IMR-90 (cell line): ENCODE results near the gene PDK3. TPM values are rescaled to one million over a fixed set of nuclear protein-coding genes. Genes with fewer than 3 reads are reported as not detected.

Experiments used
- ATAC-seq: fragments of 200-7000 bp; cut with Tn5 transposase; 2 replicates; pipeline ENCODE4 v1.9.1; 2020; ENCODE audit warnings: low read depth, mild to moderate bottlenecking, moderate library complexity
- BruUV-seq: library from RNA; stranded (reverse); fragments of 400-500 nt; replicated peaks from 2 replicates; lab custom pipeline; 2021; lab: Mats Ljungman, UMichigan
- CTCF ChIA-PET: fragments of 300-600 bp; formaldehyde crosslinking; extraction: SDS; loops from one replicate; lab custom pipeline; 2021; ENCODE audit warnings: antibody characterized with exemption; lab: Yijun Ruan, JAX
- POLR2A ChIA-PET: fragments of 300-600 bp; sonication (Branson Sonifier 250); formaldehyde crosslinking; loops from one replicate; lab custom pipeline; 2022; ENCODE audit warnings: antibody characterized with exemption; ENCODE audit not compliant: unreplicated experiment; lab: Charles Lee
- DNase-seq: peaks from one replicate; pipeline ENCODE4 v3.0.0; 2013
- H2AFZ ChIP-seq: replicated peaks from 2 replicates; pipeline ENCODE3; 2013; ENCODE audit warnings: low read length, mild to moderate bottlenecking; ENCODE audit not compliant: poor library complexity
- H2AK5ac ChIP-seq: 2 replicates; pipeline ENCODE4 v1.6.1; 2013; ENCODE audit warnings: low read depth, low read length, inconsistent platforms
- H2AK9ac ChIP-seq: replicated peaks from 2 replicates; pipeline ENCODE3; 2013; ENCODE audit warnings: mild to moderate bottlenecking, low read depth, low read length, moderate library complexity; ENCODE audit not compliant: poor library complexity
- H2BK120ac ChIP-seq: 2 replicates; pipeline ENCODE4 v1.6.1; 2013; ENCODE audit warnings: low read depth, low read length, inconsistent platforms
- H2BK15ac ChIP-seq: 3 replicates; pipeline ENCODE4 v1.6.1; 2013; ENCODE audit warnings: low read depth, low read length, inconsistent platforms
- H2BK20ac ChIP-seq: 2 replicates; pipeline ENCODE4 v1.6.1; 2013; ENCODE audit warnings: low read depth, mild to moderate bottlenecking, inconsistent platforms, low read length, moderate library complexity
- H2BK5ac ChIP-seq: 2 replicates; pipeline ENCODE4 v1.6.1; 2013; ENCODE audit warnings: mild to moderate bottlenecking, low read depth, low read length, inconsistent platforms; ENCODE audit not compliant: poor library complexity, severe bottlenecking
- H3K14ac ChIP-seq: replicated peaks from 2 replicates; pipeline ENCODE4 v1.6.1; 2013; ENCODE audit warnings: low read depth, low read length, inconsistent platforms
- H3K18ac ChIP-seq: 2 replicates; pipeline ENCODE4 v1.6.1; 2013; ENCODE audit warnings: low read depth, low read length, control low read depth
- H3K23ac ChIP-seq: 2 replicates; pipeline ENCODE4 v1.6.1; 2013; ENCODE audit warnings: low read depth, low read length, inconsistent platforms
- H3K27ac ChIP-seq: 2 replicates; pipeline ENCODE4 v1.5.1; 2013; ENCODE audit warnings: mild to moderate bottlenecking, control low read depth, low read length; ENCODE audit not compliant: insufficient read depth
- H3K27me3 ChIP-seq: 2 replicates; pipeline ENCODE4 v1.6.1; 2013; ENCODE audit warnings: low read length; ENCODE audit not compliant: control insufficient read depth, insufficient read depth
- H3K36me3 ChIP-seq: 2 replicates; pipeline ENCODE4 v1.6.1; 2013; ENCODE audit warnings: low read length, mixed read lengths; ENCODE audit not compliant: control insufficient read depth, insufficient read depth
- H3K4ac ChIP-seq: 2 replicates; pipeline ENCODE4 v1.6.1; 2013; ENCODE audit warnings: low read depth, low read length, inconsistent platforms
- H3K4me1 ChIP-seq: 2 replicates; pipeline ENCODE4 v1.6.1; 2013; ENCODE audit warnings: low read length, mixed read lengths; ENCODE audit not compliant: control insufficient read depth, insufficient read depth
- H3K4me2 ChIP-seq: 2 replicates; pipeline ENCODE4 v1.6.1; 2013; ENCODE audit warnings: low read depth, mild to moderate bottlenecking, control low read depth, low read length, moderate library complexity
- H3K4me3 ChIP-seq: 2 replicates; pipeline ENCODE4 v1.5.1; 2013; ENCODE audit warnings: low read depth, mild to moderate bottlenecking, control low read depth, low read length, moderate library complexity; ENCODE audit not compliant: insufficient read depth
- H3K56ac ChIP-seq: 2 replicates; pipeline ENCODE4 v1.6.1; 2013; ENCODE audit warnings: low read length, inconsistent platforms; ENCODE audit not compliant: insufficient read depth; ENCODE audit errors: extremely low read depth
- H3K79me1 ChIP-seq, 2 experiments: 2 replicates each; pipeline ENCODE4 v1.6.1; 2013; ENCODE audit warnings: low read length in 2 of 2, inconsistent platforms in 1 of 2, low read depth in 1 of 2
- H3K9ac ChIP-seq: 2 replicates; pipeline ENCODE4 v1.6.1; 2013; ENCODE audit warnings: low read depth, low read length, control low read depth
- H3K9me1 ChIP-seq: 2 replicates; pipeline ENCODE4 v1.6.1; 2013; ENCODE audit warnings: low read length, inconsistent platforms; ENCODE audit not compliant: insufficient read depth
- H3K9me3 ChIP-seq: 2 replicates; pipeline ENCODE4 v1.6.1; 2013; ENCODE audit warnings: low read length; ENCODE audit not compliant: control insufficient read depth, insufficient read depth
- H4K20me1 ChIP-seq: 2 replicates; pipeline ENCODE4 v1.6.1; 2013; ENCODE audit warnings: low read length, inconsistent platforms; ENCODE audit not compliant: insufficient read depth
- H4K5ac ChIP-seq: 2 replicates; pipeline ENCODE4 v1.6.1; 2013; ENCODE audit warnings: mild to moderate bottlenecking, low read depth, low read length, control low read depth
- H4K8ac ChIP-seq, 2 experiments: 2 replicates each; pipeline ENCODE4 v1.6.1; 2013; ENCODE audit warnings: low read depth in 2 of 2, low read length in 2 of 2, control low read depth in 1 of 2, inconsistent platforms in 1 of 2
- H4K91ac ChIP-seq: 2 replicates; pipeline ENCODE4 v1.6.1; 2013; ENCODE audit warnings: low read depth, low read length, inconsistent platforms; ENCODE audit not compliant: insufficient read depth
- BHLHE40 ChIP-seq: fragments of 150-350 bp; IDR thresholded peaks from 2 replicates; pipeline ENCODE4 v1.6.1; 2016; ENCODE audit warnings: mild to moderate bottlenecking, low read depth, low read length
- CEBPB ChIP-seq: IDR thresholded peaks from 2 replicates; pipeline ENCODE4 v1.6.1; 2012; ENCODE audit warnings: low read depth, low read length, improper control_type of control experiment
- CHD1 ChIP-seq: IDR thresholded peaks from 2 replicates; pipeline ENCODE4 v1.6.1; 2012; ENCODE audit warnings: low read depth, low read length, improper control_type of control experiment
- FOS ChIP-seq: fragments of 150-350 bp; IDR thresholded peaks from 2 replicates; pipeline ENCODE4 v1.6.1; 2016; ENCODE audit warnings: low read depth, low read length
- MAFK ChIP-seq: IDR thresholded peaks from 2 replicates; pipeline ENCODE4 v1.6.1; 2012; ENCODE audit warnings: low read depth, low read length, improper control_type of control experiment
- MAZ ChIP-seq: IDR thresholded peaks from 2 replicates; pipeline ENCODE4 v1.6.1; 2012; ENCODE audit warnings: low read depth, mild to moderate bottlenecking, low read length, improper control_type of control experiment, moderate library complexity, borderline replicate concordance
- MXI1 ChIP-seq: IDR thresholded peaks from 2 replicates; pipeline ENCODE4 v1.6.1; 2012; ENCODE audit warnings: low read depth, mild to moderate bottlenecking, low read length, moderate library complexity, borderline replicate concordance
- NFE2L2 ChIP-seq: fragments of 150-350 bp; IDR thresholded peaks from 2 replicates; pipeline ENCODE4 v1.6.1; 2016; ENCODE audit warnings: low read depth, mild to moderate bottlenecking, low read length
- POLR2A ChIP-seq: IDR thresholded peaks from 2 replicates; pipeline ENCODE4 v1.6.1; 2012; ENCODE audit warnings: mild to moderate bottlenecking, low read depth, low read length
- RAD21 ChIP-seq: IDR thresholded peaks from 2 replicates; pipeline ENCODE4 v1.6.1; 2012; ENCODE audit warnings: low read length, improper control_type of control experiment
- RCOR1 ChIP-seq: IDR thresholded peaks from 2 replicates; pipeline ENCODE4 v1.6.1; 2012; ENCODE audit warnings: mild to moderate bottlenecking, low read length, improper control_type of control experiment; ENCODE audit not compliant: insufficient replicate concordance
- RFX5 ChIP-seq: IDR thresholded peaks from 2 replicates; pipeline ENCODE4 v1.8.0; 2012; ENCODE audit warnings: low read depth, mild to moderate bottlenecking, low read length, moderate library complexity
- SMC3 ChIP-seq: fragments of 150-350 bp; IDR thresholded peaks from 2 replicates; pipeline ENCODE4 v1.6.1; 2016; ENCODE audit warnings: low read depth, mild to moderate bottlenecking, antibody characterized with exemption, low read length, moderate library complexity
- WGBS, 2 experiments: methylation state at CpG; one replicate each; pipeline versions ENCODE4 v1.1.5 to v1.1.7; 2013; ENCODE audit warnings: missing lambda C conversion rate in 2 of 2; ENCODE audit not compliant: insufficient read length in 1 of 2; ENCODE audit errors: extremely low coverage in 2 of 2; 5-methylcytosine and 5-hydroxymethylcytosine counted together
- dilution Hi-C: fragments of 300-500 bp; cut with HindIII; formaldehyde crosslinking; loops from one replicate; pipeline ENCODE4 v1.14.3; 2018; ENCODE audit warnings: low sequenced_read_pairs; ENCODE audit not compliant: unreplicated experiment
- in situ Hi-C: fragments of 300-500 bp; cut with MboI; formaldehyde crosslinking; loops from 3 replicates; pipeline ENCODE4 v1.14.3; 2019; ENCODE audit warnings: low sequenced_read_pairs, inconsistent platforms, mixed read lengths
- intact Hi-C: fragments of 100-400 bp; cut with micrococcal nuclease; formaldehyde crosslinking; loops from 2 replicates; pipeline ENCODE4 v1.10.0; 2022
- polyA plus RNA-seq, 3 experiments: library from polyadenylated mRNA; depleted of rRNA; stranded (reverse); fragments of >200 nt; gene quantifications; 2 replicates each; pipeline ENCODE4 v1.2.3, GENCODE V29; 2012; ENCODE audit warnings: low replicate concordance in 1 of 3
- total RNA-seq: library from RNA; depleted of rRNA; stranded (reverse); fragments of >200 nt; gene quantifications from 2 replicates; pipeline ENCODE4 v1.2.3, GENCODE V29; 2012
- TF ChIP-seq, protein P1 (sequence below): conservative IDR thresholded peaks from 2 replicates; pipeline ENCODE4 v1.5.1; 2012; ENCODE audit warnings: mild to moderate bottlenecking, low read depth, low read length, improper control_type of control experiment
- TF ChIP-seq, protein P2 (sequence below): fragments of 150-350 bp; IDR thresholded peaks from 2 replicates; pipeline ENCODE4 v1.6.1; 2016; ENCODE audit warnings: low read depth, mild to moderate bottlenecking, low read length, moderate library complexity, borderline replicate concordance
- TF ChIP-seq, protein P3 (sequence below): fragments of 150-350 bp; IDR thresholded peaks from 2 replicates; pipeline ENCODE4 v1.6.1; 2017; ENCODE audit warnings: mild to moderate bottlenecking, antibody characterized with exemption, low read length, low read depth

The PDK3 gene
- total and polyA plus RNA-seq, 2 of the 4 experiments (the other 2 are of a cell fraction) = 2.3 to 4.8 TPM

DNA sequence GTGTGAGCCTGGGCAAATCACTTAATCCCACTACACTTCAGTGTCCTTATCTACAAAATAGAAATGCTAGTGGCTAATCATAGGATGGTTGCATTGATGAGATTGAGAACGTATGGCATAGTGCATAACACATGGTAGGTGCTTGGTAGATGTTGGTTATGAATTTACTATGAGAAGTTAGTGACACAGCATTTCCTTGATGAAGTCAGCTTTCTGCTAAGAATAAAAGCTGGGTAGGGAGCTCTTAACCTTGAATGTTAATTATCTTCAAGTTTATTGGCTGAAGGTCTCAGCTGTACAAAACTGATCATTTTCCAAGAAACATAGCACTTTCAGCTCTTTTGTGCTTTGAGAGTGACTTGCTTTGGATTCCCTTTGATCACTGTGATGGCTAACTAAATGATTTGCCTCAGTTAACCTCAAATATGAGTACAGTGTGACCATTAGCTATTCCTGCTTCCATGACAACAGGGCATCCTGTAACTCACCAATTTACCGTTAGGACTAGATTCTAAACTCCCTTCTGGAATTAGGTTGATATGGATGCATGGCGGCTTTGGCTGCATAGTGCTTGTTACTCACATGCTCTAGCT lies 17.8 kb downstream of the PDK3 start:
- no peak overlapping the region for H2AK5ac ChIP-seq
- H4K5ac ChIP-seq = no peak overlapping the region
- H3K56ac ChIP-seq = no peak overlapping the region
- no peaks in the 10 kb centered on the region for H3K36me3 ChIP-seq
- no peak overlapping the region for H3K9ac ChIP-seq
- H4K20me1 ChIP-seq = no peaks in the 10 kb centered on the region
- TF ChIP-seq CHD1 = no peak
- TF ChIP-seq POLR2A = no peak
- TF ChIP-seq, protein P1, sequence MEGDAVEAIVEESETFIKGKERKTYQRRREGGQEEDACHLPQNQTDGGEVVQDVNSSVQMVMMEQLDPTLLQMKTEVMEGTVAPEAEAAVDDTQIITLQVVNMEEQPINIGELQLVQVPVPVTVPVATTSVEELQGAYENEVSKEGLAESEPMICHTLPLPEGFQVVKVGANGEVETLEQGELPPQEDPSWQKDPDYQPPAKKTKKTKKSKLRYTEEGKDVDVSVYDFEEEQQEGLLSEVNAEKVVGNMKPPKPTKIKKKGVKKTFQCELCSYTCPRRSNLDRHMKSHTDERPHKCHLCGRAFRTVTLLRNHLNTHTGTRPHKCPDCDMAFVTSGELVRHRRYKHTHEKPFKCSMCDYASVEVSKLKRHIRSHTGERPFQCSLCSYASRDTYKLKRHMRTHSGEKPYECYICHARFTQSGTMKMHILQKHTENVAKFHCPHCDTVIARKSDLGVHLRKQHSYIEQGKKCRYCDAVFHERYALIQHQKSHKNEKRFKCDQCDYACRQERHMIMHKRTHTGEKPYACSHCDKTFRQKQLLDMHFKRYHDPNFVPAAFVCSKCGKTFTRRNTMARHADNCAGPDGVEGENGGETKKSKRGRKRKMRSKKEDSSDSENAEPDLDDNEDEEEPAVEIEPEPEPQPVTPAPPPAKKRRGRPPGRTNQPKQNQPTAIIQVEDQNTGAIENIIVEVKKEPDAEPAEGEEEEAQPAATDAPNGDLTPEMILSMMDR = no peak
- no peak for TF ChIP-seq NFE2L2
- no peak for TF ChIP-seq RCOR1
- TF ChIP-seq BHLHE40 = no peak
- no peak for TF ChIP-seq MXI1
- TF ChIP-seq MAZ = no peak
- TF ChIP-seq MAFK = no peak
- TF ChIP-seq SMC3 = no peak
- no peak for TF ChIP-seq FOS
- TF ChIP-seq, protein P2, sequence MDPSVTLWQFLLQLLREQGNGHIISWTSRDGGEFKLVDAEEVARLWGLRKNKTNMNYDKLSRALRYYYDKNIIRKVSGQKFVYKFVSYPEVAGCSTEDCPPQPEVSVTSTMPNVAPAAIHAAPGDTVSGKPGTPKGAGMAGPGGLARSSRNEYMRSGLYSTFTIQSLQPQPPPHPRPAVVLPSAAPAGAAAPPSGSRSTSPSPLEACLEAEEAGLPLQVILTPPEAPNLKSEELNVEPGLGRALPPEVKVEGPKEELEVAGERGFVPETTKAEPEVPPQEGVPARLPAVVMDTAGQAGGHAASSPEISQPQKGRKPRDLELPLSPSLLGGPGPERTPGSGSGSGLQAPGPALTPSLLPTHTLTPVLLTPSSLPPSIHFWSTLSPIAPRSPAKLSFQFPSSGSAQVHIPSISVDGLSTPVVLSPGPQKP = no peak
- TF ChIP-seq RFX5 = no peak
- no peak for TF ChIP-seq RAD21
- no peak for TF ChIP-seq CEBPB
- TF ChIP-seq, protein P3, sequence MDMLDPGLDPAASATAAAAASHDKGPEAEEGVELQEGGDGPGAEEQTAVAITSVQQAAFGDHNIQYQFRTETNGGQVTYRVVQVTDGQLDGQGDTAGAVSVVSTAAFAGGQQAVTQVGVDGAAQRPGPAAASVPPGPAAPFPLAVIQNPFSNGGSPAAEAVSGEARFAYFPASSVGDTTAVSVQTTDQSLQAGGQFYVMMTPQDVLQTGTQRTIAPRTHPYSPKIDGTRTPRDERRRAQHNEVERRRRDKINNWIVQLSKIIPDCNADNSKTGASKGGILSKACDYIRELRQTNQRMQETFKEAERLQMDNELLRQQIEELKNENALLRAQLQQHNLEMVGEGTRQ = no peak
- CTCF ChIA-PET = no interaction called here
- no peak overlapping the region for H3K14ac ChIP-seq
- H2BK20ac ChIP-seq = no peak overlapping the region
- intact Hi-C loops (no loop called here), dilution Hi-C loops (no loop called here), in situ Hi-C loops (no loop called here)
- no peaks in the 10 kb centered on the region for H3K4me1 ChIP-seq
- BruUV-seq = no TSS peak
- H2BK15ac ChIP-seq = no peak overlapping the region
- H4K8ac ChIP-seq = no peak overlapping the region
- H3K27ac ChIP-seq = no peak overlapping the region
- H3K18ac ChIP-seq = no peak overlapping the region
- POLR2A ChIA-PET = no interaction called here
- no peaks in the 10 kb centered on the region for H3K27me3 ChIP-seq
- no peak overlapping the region for H3K4ac ChIP-seq
- H3K23ac ChIP-seq = no peak overlapping the region
- DNase-seq = no peak
- no peak overlapping the region for H4K91ac ChIP-seq
- H2AK9ac ChIP-seq = no peak overlapping the region
- H3K4me2 ChIP-seq = no peak overlapping the region
- no peak overlapping the region for H3K4me3 ChIP-seq
- no peak for ATAC-seq
- no peak overlapping the region for H2AFZ ChIP-seq
- H3K9me1 ChIP-seq = no peaks in the 10 kb centered on the region
- no peaks in the 10 kb centered on the region for H3K9me3 ChIP-seq
- no CpG with 5 or more reads among the region's 3 CpGs for WGBS, 2 experiments
- H3K79me1 ChIP-seq = no peaks in the 10 kb centered on the region
- H2BK5ac ChIP-seq = no peak overlapping the region
- H2BK120ac ChIP-seq = no peak overlapping the region
